ENCODE results near the gene TMEM42. TPM values are rescaled to one million over a fixed set of nuclear protein-coding genes. Genes with fewer than 3 reads are reported as not detected.
"Not testable (repeated sequence)": the region's sequence is repeated elsewhere in the genome, so short reads cannot be mapped to it uniquely, and the experiment has no call there.

The TMEM42 gene
- total RNA-seq: 10 to 100 TPM in 6 of 7 donors, 1 to 10 TPM in 1; 9.5 to 15.8 (median 14.3) TPM
- polyA plus RNA-seq: 10 to 100 TPM; 28.8 to 32.4 (median 30.8) TPM
- long read RNA-seq, donor 1, partial matches to known transcripts: 5 of 9 reads
- long read RNA-seq, donor 1, other reads (novel, unspliced or antisense): 0 of 9 reads
- long read RNA-seq, donor 2, partial matches to known transcripts: 0 of 4 reads
- long read RNA-seq, donor 2, other reads (novel, unspliced or antisense): 0 of 4 reads

DNA sequence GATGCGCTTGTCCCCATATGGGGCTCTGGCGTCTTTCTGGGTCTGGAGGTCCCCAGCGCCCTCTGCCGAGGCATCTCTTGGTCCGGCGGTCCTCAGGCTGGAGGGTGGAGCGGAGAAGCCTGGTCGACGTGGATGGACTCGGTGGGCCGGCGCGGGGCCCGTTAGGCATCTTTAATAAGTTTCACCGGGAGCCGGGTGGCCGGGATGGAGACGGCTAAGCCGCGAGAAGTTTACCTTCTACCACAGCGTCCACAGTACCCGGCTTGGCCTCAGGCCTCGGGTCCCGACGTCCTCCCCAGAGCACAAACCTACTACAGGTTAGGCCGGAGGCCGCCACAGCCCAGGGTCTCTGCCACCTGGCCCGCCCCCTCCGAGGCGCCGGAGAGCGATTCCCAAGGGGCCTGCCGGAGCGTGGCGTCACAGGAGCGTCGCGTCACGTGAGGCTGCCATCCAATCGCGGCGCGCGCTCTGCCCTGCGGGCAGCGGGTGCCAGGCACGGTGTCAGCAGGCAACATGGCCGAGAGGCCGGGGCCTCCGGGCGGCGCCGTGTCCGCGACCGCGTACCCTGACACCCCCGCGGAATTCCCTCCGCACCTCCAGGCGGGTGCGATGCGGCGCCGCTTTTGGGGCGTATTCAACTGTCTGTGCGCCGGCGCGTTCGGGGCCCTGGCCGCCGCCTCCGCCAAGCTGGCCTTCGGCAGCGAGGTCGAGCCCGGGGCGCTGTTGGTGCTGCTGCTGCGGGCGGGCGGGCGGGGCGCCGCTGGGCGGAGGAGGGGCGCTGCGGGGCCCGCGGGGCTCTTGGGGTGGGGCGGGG lies at the start of gene TMEM42:
Gene TMEM42, plus strand, starts transcription at position 501 of the 814 bp plus-strand sequence. Its CDS starts 13 bp downstream, at position 514.
- Histone ChIP-seq H3K4me1 (peaks cover 5 to 49% (median 24%) of the 10 kb centered on the region in 6 donors), H3K27ac (peak within 1 kb of the TSS; percentile 80 to 96 (median 93)), H3K9me3 (peaks cover 0 to 17% (median 9%) of the 10 kb centered on the region in 8 donors), H3K36me3 (peaks cover 0 to 7% (median 0%) of the 10 kb centered on the region in 6 donors), H3K27me3 (replicated peaks in 1 of 7) (no peaks in the 10 kb centered on the region), H3K4me3 (peak within 1 kb of the TSS; percentile 40 to 87 (median 64))
- WGBS, 5 donors: 1 to 5% (median 2%) methylated on average over 25 to 91 of the region's 91 CpGs
- intact Hi-C loops (cut with DNase I; ENCODE audit: low total_unique reads): no loop called here
- peak; percentile 97 for DNase-seq
- TF ChIP-seq POLR2AphosphoS5 (IDR thresholded peaks at IDR 0.05) (peak; percentile 90 to 95 (median 92)), POLR2A (IDR thresholded peaks at IDR 0.05) (peak in 2 of 3 donors; percentile 37 to 65)
- TF ChIP-seq, protein P1, sequence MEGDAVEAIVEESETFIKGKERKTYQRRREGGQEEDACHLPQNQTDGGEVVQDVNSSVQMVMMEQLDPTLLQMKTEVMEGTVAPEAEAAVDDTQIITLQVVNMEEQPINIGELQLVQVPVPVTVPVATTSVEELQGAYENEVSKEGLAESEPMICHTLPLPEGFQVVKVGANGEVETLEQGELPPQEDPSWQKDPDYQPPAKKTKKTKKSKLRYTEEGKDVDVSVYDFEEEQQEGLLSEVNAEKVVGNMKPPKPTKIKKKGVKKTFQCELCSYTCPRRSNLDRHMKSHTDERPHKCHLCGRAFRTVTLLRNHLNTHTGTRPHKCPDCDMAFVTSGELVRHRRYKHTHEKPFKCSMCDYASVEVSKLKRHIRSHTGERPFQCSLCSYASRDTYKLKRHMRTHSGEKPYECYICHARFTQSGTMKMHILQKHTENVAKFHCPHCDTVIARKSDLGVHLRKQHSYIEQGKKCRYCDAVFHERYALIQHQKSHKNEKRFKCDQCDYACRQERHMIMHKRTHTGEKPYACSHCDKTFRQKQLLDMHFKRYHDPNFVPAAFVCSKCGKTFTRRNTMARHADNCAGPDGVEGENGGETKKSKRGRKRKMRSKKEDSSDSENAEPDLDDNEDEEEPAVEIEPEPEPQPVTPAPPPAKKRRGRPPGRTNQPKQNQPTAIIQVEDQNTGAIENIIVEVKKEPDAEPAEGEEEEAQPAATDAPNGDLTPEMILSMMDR (IDR thresholded peaks at IDR 0.05 in 8 of 11, conservative IDR thresholded peaks at IDR 0.05 in 3 of 11): peak in 2 of 11 experiments; percentile 13 to 18

DNA sequence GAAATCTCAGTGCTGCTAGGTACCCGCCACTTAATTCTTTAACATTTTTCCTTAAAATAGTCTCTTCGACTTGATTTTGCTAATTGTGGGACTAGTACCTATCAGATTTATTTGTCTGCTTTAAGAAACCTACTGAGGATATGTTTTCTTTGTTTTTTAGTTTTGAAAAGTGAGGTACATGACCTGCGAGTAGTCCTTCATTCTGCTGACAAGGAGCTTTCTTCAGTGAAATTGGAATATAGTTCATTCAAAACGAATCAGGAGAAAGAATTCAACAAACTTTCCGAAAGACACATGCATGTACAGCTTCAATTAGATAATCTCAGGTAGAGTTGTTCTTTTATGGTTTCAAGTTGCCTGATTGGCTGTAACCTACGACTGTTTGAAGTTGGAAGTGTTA lies 47.0 kb upstream of the TMEM42 start:
- Histone ChIP-seq H3K4me3 (no peak overlapping the region), H3K9me3 (peaks cover 0 to 5% (median 0%) of the 10 kb centered on the region in 8 donors), H3K36me3 (peaks cover 0 to 53% (median 0%) of the 10 kb centered on the region in 6 donors), H3K4me1 (no peaks in the 10 kb centered on the region), H3K27ac (no peak overlapping the region), H3K27me3 (replicated peaks in 1 of 7) (no peaks in the 10 kb centered on the region)
- no peak for DNase-seq
- TF ChIP-seq, protein P1 (IDR thresholded peaks at IDR 0.05 in 8 of 11, conservative IDR thresholded peaks at IDR 0.05 in 3 of 11): no peak
- TF ChIP-seq POLR2AphosphoS5 (IDR thresholded peaks at IDR 0.05) (no peak), POLR2A (IDR thresholded peaks at IDR 0.05) (no peak)
- intact Hi-C loops (cut with DNase I; ENCODE audit: low total_unique reads): no loop called here
- 97 to 98% (median 97%) methylated on average over 6 of the region's 6 CpGs for WGBS, 5 donors

DNA sequence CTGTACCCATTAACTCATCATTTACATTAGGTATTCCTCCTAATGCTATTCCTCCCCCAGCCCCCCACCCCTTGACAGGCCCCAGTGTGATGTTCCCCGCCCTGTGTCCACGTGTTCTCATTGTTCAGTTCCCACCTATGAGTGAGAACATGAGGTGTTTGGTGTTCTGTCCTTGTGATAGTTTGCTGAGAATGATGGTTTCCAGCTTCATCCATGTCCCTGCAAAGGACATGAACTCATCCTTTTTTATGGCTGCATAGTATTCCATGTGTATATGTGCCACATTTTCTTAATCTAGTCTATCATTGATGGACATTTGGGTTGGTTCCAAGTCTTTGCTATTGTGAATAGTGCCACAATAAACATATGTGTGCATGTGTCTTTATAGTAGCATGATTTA lies 45.4 kb upstream of the TMEM42 start:
- WGBS, 5 donors: 97 to 100% (median 99%) methylated on average over 2 of the region's 2 CpGs
- intact Hi-C loops (cut with DNase I; ENCODE audit: low total_unique reads); DNase-seq: not testable (repeated sequence)

GRCh38 chr3:44821206-44821605 lies 40.5 kb upstream of the TMEM42 start:
- H3K4me1 ChIP-seq; DNase-seq; H3K27me3 ChIP-seq (replicated peaks in 1 of 7); H3K27ac ChIP-seq; H3K9me3 ChIP-seq; H3K4me3 ChIP-seq; intact Hi-C loops (cut with DNase I; ENCODE audit: low total_unique reads): not testable (repeated sequence)
- peaks cover 0 to 19% (median 0%) of the 10 kb centered on the region in 6 donors for H3K36me3 ChIP-seq
- 95 to 100% (median 97%) methylated on average over 12 to 34 of the region's 34 CpGs for WGBS, 5 donors

More for the DNA sequence above, 45.4 kb upstream of the TMEM42 start:
- not testable (repeated sequence) for H3K9me3 ChIP-seq; H3K27me3 ChIP-seq (replicated peaks in 1 of 7); H3K27ac ChIP-seq; H3K4me1 ChIP-seq; H3K4me3 ChIP-seq
- H3K36me3 ChIP-seq: peaks cover 0 to 45% (median 0%) of the 10 kb centered on the region in 6 donors

All from spleen (tissue), 13 donors.